Type B pancreatic cell (in vitro differentiated cells): ENCODE measurements around the gene SLC25A38. TPM values are rescaled to one million over a fixed set of nuclear protein-coding genes. Genes with fewer than 3 reads are reported as not detected.

Experiments used
- DNase-seq: peaks from one replicate; pipeline ENCODE4 v3.0.0; 2021; ENCODE audit warnings: mixed read lengths; ENCODE audit not compliant: unreplicated experiment; ENCODE audit errors: extremely low spot score
- H3K27ac Mint-ChIP-seq: 2 replicates; pipeline ENCODE4 v1.8.0; 2021; ENCODE audit warnings: mild to moderate bottlenecking, mixed read lengths
- H3K27me3 Mint-ChIP-seq: 2 replicates; pipeline ENCODE4 v1.8.0; 2021; ENCODE audit warnings: mixed read lengths
- H3K36me3 Mint-ChIP-seq: 2 replicates; pipeline ENCODE4 v1.8.0; 2021; ENCODE audit warnings: mixed read lengths
- H3K4me1 Mint-ChIP-seq: one replicate; pipeline ENCODE4 v1.8.0; 2021; ENCODE audit warnings: mixed read lengths; ENCODE audit not compliant: unreplicated experiment
- H3K4me3 Mint-ChIP-seq: 2 replicates; pipeline ENCODE4 v1.8.0; 2021; ENCODE audit warnings: mild to moderate bottlenecking, mixed read lengths
- H3K9me3 Mint-ChIP-seq: 2 replicates; pipeline ENCODE4 v1.8.0; 2021; ENCODE audit warnings: mixed read lengths
- total RNA-seq: library from RNA; stranded (reverse); gene quantifications from 2 replicates; pipeline ENCODE4 v1.2.1, GENCODE V29; 2021; ENCODE audit warnings: low replicate concordance
- TF ChIP-seq, protein P1 (sequence below): fragments of 200-600 bp; sonication (generic); conservative IDR thresholded peaks from 2 replicates; pipeline ENCODE4 v1.5.0; 2021; ENCODE audit warnings: antibody characterized with exemption, mild to moderate bottlenecking

Gene SLC25A38
- total RNA-seq, 1 donor from 2014 or later = 26.9 TPM

DNA sequence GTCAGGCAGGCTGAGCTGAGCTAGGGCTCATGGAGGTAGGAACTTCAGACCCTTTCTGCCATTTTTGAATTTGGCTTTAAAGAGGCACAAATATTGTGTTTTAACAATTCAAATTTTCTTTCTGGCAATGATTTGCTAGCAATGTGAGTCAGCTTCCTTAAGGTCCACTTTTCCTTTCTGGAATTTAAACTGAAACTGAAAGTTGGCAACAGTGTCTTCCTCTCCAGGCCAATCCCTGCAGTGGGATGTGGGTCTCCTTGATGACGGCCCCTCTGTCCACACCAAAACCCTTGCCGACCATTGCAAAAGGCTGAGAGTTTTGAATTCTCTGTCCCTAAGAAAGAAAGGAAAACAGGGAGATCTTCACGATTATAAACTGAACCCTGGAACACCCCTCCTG is 50.5 kb downstream of the SLC25A38 start:
- Mint-ChIP-seq H3K27me3 (peaks cover 4% of the 10 kb centered on the region), H3K36me3 (no peaks in the 10 kb centered on the region), H3K4me3 (no peak overlapping the region), H3K9me3 (no peaks in the 10 kb centered on the region), H3K27ac (no peak overlapping the region), H3K4me1 (no peaks in the 10 kb centered on the region)
- TF ChIP-seq, protein P1, sequence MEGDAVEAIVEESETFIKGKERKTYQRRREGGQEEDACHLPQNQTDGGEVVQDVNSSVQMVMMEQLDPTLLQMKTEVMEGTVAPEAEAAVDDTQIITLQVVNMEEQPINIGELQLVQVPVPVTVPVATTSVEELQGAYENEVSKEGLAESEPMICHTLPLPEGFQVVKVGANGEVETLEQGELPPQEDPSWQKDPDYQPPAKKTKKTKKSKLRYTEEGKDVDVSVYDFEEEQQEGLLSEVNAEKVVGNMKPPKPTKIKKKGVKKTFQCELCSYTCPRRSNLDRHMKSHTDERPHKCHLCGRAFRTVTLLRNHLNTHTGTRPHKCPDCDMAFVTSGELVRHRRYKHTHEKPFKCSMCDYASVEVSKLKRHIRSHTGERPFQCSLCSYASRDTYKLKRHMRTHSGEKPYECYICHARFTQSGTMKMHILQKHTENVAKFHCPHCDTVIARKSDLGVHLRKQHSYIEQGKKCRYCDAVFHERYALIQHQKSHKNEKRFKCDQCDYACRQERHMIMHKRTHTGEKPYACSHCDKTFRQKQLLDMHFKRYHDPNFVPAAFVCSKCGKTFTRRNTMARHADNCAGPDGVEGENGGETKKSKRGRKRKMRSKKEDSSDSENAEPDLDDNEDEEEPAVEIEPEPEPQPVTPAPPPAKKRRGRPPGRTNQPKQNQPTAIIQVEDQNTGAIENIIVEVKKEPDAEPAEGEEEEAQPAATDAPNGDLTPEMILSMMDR = no peak
- no peak for DNase-seq

DNA sequence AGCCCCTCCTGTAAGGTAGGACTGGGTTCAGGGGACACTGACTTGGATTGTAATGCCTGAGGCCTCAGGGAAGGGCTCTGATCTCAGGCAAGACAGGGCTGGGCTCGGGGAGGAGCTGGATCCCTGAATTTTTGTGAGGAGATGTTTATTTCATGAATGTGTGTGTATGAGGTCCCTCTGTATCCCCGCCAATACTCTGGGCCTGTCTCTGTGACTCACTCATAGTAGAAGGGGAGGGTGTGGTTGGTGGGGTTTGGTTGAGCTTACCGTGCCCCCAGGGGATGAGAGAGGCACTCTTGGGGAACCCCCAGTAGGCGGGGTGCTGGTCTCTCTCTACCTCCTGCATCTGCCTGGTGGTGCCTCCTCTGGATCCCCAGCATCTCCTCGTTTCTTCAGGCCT is 51.4 kb downstream of the SLC25A38 start:
- TF ChIP-seq, protein P1 = no peak
- peaks cover 4% of the 10 kb centered on the region for H3K27me3 Mint-ChIP-seq
- H3K9me3 Mint-ChIP-seq = no peaks in the 10 kb centered on the region
- DNase-seq = no peak
- no peak overlapping the region for H3K27ac Mint-ChIP-seq
- no peak overlapping the region for H3K4me3 Mint-ChIP-seq
- H3K4me1 Mint-ChIP-seq = no peaks in the 10 kb centered on the region
- H3K36me3 Mint-ChIP-seq = no peaks in the 10 kb centered on the region

DNA sequence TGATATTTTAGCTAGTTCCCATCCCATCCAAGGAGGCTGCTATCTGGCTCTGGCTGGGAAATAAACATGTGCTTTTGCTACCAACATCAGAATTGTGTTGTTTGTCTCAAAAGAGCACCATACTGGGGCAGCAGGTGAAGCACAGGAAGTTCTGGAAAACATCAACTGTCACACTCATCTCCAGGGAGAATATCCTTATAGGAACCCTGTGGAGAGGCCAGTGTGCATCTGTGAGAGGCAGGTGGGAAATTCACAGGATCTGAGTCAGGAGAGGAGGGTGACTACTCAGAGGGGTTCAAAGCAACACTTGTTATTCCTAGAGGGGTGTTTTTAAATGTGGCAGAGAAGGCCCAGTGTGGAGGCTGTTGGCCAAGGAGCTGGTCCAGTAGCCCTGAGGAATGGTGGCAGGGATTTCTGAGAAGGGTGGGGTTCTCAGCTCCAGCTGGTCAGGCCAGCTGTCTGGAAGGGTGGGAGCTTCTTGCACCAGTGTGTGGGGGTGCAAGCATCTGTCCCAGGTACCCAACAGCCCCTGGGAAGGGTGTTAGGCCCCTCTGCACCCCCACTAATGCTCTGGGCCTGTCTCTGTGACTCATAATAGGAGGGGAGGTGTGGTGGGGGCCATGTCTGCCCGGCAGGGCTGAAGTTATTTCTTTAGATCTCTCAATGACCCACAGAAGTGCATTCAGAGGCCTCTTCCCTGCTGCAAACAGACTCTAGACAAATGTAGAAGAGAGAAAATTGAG is 52.0 kb downstream of the SLC25A38 start:
- Mint-ChIP-seq H3K27me3 (peaks cover under 1% of the 10 kb centered on the region), H3K4me1 (no peaks in the 10 kb centered on the region)

DNA sequence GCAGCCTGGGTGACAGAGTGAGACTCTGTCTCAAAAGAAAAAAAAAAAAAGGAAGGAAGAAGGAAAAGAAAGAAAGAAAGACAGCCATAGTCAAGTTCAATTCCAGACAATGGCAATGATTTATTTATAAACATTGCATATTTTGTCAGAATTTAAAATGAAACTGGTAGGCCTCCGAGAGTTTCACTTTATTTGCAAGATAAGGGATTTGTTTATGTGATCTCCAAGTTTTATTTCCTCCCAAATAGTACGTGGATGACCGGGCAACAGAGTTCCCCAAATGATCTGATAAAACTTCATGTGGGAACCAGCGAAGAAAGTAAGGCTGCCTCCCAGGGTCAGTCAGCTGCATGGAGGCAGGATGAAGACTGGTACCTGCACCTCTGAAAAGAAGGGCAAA is 55.7 kb downstream of the SLC25A38 start:
- Mint-ChIP-seq H3K4me1 (no peaks in the 10 kb centered on the region), H3K9me3 (no peaks in the 10 kb centered on the region), H3K27me3 (no peaks in the 10 kb centered on the region), H3K4me3 (no peak overlapping the region), H3K27ac (no peak overlapping the region), H3K36me3 (no peaks in the 10 kb centered on the region)
- DNase-seq = no peak
- TF ChIP-seq, protein P1 = no peak

More for the DNA sequence above, 52.0 kb downstream of the SLC25A38 start:
- no peak overlapping the region for H3K27ac Mint-ChIP-seq
- no peaks in the 10 kb centered on the region for H3K36me3 Mint-ChIP-seq
- no peak for DNase-seq
- H3K4me3 Mint-ChIP-seq = no peak overlapping the region
- TF ChIP-seq, protein P1 = no peak
- H3K9me3 Mint-ChIP-seq = no peaks in the 10 kb centered on the region

DNA sequence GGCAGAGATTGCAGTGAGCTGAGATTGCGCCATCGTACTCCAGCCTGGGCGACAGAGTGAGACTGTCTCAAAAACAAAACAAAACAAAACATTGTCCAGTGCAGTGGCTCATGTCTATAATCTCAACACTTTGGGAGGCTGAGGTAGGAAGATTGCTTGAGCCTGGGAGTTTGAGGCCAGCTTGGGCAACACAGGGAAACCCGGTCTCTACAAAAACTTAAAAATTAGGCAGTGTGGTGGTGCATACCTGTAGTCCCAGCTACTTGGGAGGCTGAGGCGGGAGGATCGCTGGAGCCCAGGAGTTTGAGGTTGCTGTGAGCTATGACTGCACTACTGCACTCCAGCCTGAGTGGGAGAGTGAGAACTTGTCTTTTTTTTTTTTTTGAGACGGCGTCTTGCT is 57.1 kb downstream of the SLC25A38 start:
- Mint-ChIP-seq H3K36me3 (no peaks in the 10 kb centered on the region), H3K9me3 (no peaks in the 10 kb centered on the region), H3K27me3 (peaks cover 10% of the 10 kb centered on the region), H3K27ac (no peak overlapping the region), H3K4me3 (no peak overlapping the region), H3K4me1 (no peaks in the 10 kb centered on the region)
- TF ChIP-seq, protein P1 = no peak
- DNase-seq = no peak
